Measurements from ENCODE around the gene CAPZA2. TPM values are rescaled to one million over a fixed set of nuclear protein-coding genes. Genes with fewer than 3 reads are reported as not detected.

Gene CAPZA2
- total RNA-seq, 4 donors from 2014 or later = 53.7 to 64.9 (median 59.6) TPM

DNA sequence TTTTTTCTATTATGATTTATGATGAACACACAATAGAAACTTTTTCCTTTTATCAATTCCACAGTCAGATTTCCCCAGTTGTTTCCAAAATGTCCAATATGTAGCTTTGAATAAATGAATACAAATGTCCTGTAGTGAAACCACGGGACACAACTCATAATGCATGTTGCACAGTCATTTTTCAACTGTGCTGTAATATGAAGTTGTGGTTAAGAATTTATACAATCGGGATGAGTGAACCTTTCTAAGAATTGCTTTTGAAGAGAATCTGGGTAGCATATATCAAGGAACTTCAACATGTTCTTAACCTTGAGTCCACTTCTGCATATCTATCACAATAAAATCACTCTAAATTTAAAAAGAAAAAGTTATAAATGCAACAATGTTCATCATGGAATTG is 76.3 kb downstream of the CAPZA2 start:
- DNase-seq (ENCODE audit: low spot score in 2 of 2) = no peak
- no peaks in the 10 kb centered on the region for H3K36me3 ChIP-seq
- TF ChIP-seq POLR2A (IDR thresholded peaks at IDR 0.05) (no peak), POLR2AphosphoS5 (IDR thresholded peaks at IDR 0.05) (no peak), EP300 (IDR thresholded peaks at IDR 0.05) (no peak)
- TF ChIP-seq, protein P1, sequence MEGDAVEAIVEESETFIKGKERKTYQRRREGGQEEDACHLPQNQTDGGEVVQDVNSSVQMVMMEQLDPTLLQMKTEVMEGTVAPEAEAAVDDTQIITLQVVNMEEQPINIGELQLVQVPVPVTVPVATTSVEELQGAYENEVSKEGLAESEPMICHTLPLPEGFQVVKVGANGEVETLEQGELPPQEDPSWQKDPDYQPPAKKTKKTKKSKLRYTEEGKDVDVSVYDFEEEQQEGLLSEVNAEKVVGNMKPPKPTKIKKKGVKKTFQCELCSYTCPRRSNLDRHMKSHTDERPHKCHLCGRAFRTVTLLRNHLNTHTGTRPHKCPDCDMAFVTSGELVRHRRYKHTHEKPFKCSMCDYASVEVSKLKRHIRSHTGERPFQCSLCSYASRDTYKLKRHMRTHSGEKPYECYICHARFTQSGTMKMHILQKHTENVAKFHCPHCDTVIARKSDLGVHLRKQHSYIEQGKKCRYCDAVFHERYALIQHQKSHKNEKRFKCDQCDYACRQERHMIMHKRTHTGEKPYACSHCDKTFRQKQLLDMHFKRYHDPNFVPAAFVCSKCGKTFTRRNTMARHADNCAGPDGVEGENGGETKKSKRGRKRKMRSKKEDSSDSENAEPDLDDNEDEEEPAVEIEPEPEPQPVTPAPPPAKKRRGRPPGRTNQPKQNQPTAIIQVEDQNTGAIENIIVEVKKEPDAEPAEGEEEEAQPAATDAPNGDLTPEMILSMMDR (IDR thresholded peaks at IDR 0.05) = no peak
- H3K27ac ChIP-seq = no peak overlapping the region
- no peaks in the 10 kb centered on the region for H3K4me1 ChIP-seq
- WGBS = 80% methylated on average over 2 of the region's 2 CpGs
- no peak overlapping the region for H3K4me3 ChIP-seq
- H3K27me3 ChIP-seq = peaks cover 2% of the 10 kb centered on the region
- H3K9me3 ChIP-seq = no peaks in the 10 kb centered on the region

DNA sequence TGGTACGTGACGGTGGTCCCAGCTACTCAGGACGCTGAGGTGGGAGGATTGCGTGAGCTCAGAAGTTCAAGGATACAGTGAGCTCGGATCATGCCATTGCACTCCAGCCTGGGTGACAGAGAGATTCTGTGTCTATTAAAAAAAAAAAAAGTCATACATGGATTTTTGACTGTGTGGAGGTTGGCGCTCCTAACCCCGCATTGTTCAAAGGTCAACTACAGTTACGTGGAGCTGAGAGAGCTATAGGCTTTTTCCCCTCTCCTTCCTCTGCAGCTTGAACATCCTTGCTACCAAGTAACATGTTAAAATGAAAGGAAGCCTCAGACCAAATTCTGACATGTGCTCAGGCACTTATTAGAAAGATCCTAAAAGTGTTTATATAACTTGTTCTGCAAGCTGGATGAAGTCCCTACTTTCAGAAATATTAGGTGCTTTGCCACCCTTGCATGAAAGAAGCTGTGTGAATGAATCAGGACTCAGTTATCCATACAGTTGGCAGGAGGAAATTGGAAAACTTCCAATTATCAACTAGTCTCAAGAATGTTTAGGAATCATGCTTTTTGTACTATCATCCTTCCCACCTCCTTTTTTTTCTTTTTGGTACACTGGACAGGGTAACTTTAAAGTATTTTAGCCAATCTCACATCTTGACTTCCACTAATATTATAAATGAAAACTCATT is 78.4 kb downstream of the CAPZA2 start:
- no peaks in the 10 kb centered on the region for H3K4me1 ChIP-seq
- WGBS = 94% methylated on average over 7 of the region's 8 CpGs
- no peaks in the 10 kb centered on the region for H3K27me3 ChIP-seq
- TF ChIP-seq, protein P1 (IDR thresholded peaks at IDR 0.05) = no peak
- no peak for TF ChIP-seq EP300 (IDR thresholded peaks at IDR 0.05)
- TF ChIP-seq POLR2AphosphoS5 (IDR thresholded peaks at IDR 0.05) = no peak
- TF ChIP-seq POLR2A (IDR thresholded peaks at IDR 0.05) = no peak
- DNase-seq (ENCODE audit: low spot score in 2 of 2) = no peak
- no peaks in the 10 kb centered on the region for H3K9me3 ChIP-seq
- H3K4me3 ChIP-seq = no peak overlapping the region
- H3K27ac ChIP-seq = no peak overlapping the region
- no peaks in the 10 kb centered on the region for H3K36me3 ChIP-seq

DNA sequence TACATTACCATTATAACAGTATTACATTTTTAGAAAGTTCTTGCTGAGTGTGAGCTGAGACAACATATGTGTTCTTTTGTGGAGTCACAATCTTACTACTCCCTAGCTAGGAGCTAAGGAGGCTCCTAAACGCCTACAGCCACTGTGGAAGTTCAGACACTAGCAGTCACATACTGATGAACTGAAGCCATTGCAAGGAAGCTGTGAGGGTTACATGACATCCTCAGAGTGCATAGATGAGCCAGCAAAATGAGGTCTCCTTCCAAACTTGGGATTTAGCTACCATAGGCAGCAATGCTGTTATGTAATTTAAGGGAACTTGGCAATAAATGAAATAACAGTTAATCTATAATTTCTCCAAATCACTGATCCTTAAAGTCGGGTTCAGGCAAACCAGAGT is 80.1 kb downstream of the CAPZA2 start:
- no peaks in the 10 kb centered on the region for H3K27me3 ChIP-seq
- DNase-seq (ENCODE audit: low spot score in 2 of 2) = no peak
- H3K9me3 ChIP-seq = no peaks in the 10 kb centered on the region
- TF ChIP-seq EP300 (IDR thresholded peaks at IDR 0.05) (no peak), POLR2A (IDR thresholded peaks at IDR 0.05) (no peak), POLR2AphosphoS5 (IDR thresholded peaks at IDR 0.05) (no peak)
- TF ChIP-seq, protein P1 (IDR thresholded peaks at IDR 0.05) = no peak
- no peaks in the 10 kb centered on the region for H3K36me3 ChIP-seq
- no peak overlapping the region for H3K27ac ChIP-seq
- no peaks in the 10 kb centered on the region for H3K4me1 ChIP-seq
- WGBS = 80% methylated on average over 2 of the region's 2 CpGs
- no peak overlapping the region for H3K4me3 ChIP-seq

DNA sequence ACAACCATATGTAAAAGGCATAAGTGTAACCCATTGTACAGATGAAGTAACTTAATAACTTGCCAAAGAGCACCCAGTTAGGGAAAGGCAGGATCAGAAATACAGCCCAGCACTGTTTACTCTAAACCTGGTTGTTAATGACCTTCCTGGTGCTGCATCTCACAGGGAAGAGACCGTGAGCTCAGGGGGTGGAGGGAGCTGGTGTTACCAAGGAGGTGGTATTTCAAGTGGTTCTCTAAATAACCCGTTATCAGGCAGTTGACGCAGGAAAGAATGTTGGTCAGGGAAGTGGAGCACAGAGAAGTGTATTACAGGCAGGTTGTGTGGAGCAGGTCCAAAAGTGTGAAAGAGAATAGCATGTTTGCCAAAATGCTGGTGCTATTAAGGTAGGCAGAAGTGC is 86.5 kb downstream of the CAPZA2 start:
- Histone ChIP-seq H3K4me3 (no peak overlapping the region), H3K9me3 (no peaks in the 10 kb centered on the region), H3K27ac (no peak overlapping the region), H3K36me3 (no peaks in the 10 kb centered on the region), H3K27me3 (no peaks in the 10 kb centered on the region), H3K4me1 (peaks cover 8% of the 10 kb centered on the region)
- 79% methylated on average over 3 of the region's 3 CpGs for WGBS
- no peak for DNase-seq (ENCODE audit: low spot score in 2 of 2)
- TF ChIP-seq EP300 (IDR thresholded peaks at IDR 0.05) (no peak), POLR2AphosphoS5 (IDR thresholded peaks at IDR 0.05) (no peak), POLR2A (IDR thresholded peaks at IDR 0.05) (no peak)
- TF ChIP-seq, protein P1 (IDR thresholded peaks at IDR 0.05) = no peak

DNA sequence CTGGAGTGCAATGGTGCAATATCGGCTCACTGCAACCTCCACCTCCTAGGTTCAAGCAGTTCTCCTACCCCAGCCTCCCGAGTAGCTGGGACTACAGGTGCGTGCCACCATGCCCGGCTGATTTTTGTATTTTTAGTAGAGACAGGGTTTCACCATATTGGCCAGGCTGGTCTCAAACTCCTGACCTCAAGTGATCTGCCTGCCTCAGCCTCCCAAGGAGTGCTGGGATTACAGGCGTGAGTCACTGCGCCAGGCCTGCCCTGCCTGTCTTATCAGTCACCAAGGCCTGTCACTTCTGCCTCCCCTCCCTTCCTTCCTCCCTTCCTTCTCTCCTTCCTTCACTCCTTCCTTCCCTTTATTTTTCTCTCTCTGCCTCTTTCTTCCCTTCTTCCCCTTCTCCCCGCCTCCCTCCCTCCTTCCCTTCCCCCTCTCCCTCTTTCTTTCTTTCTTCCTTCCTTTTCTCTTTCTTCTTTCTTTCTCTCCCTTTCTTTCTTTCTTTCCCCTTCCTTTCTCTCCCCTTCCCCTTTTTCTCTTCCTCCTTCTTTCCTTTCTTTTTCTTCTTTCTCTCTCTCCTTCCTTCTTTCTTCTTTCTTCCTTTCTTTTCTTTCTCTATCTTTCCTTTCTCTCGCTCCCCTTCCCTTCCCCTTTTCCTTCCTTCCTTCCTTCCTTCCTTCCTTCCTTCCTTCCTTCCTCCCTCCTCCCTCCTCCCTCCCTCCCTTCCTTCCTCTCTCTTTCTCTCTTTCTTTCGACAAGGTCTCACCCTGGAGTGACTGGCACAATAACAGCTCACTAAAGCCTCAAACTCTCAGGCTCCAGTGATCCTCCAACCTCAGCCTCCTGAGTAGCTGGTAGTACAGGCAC is 87.8 kb downstream of the CAPZA2 start:
- Histone ChIP-seq H3K9me3 (no peaks in the 10 kb centered on the region), H3K36me3 (no peaks in the 10 kb centered on the region), H3K4me1 (peaks cover 16% of the 10 kb centered on the region), H3K4me3 (no peak overlapping the region), H3K27me3 (no peaks in the 10 kb centered on the region), H3K27ac (no peak overlapping the region)
- TF ChIP-seq EP300 (IDR thresholded peaks at IDR 0.05) (no peak), POLR2AphosphoS5 (IDR thresholded peaks at IDR 0.05) (no peak), POLR2A (IDR thresholded peaks at IDR 0.05) (no peak)
- TF ChIP-seq, protein P1 (IDR thresholded peaks at IDR 0.05) = no peak
- WGBS = 92% methylated on average over 9 of the region's 9 CpGs
- no peak for DNase-seq (ENCODE audit: low spot score in 2 of 2)

Data from suprapubic skin (tissue), 4 donors.